Thyroid gland (tissue), 4 donors: ENCODE data around the gene DCUN1D4.

Experiments used
- CTCF ChIP-seq, 6 experiments: fragments of 200-600 bp in 3 of 6; fragments of 450-650 bp in 3 of 6; sonication (generic) in 3 of 6; IDR thresholded peaks; one replicate each; pipeline ENCODE4 v1.5.1; 2016 to 2019; ENCODE audit warnings: antibody characterized with exemption in 6 of 6, mild to moderate bottlenecking in 2 of 6, inconsistent platforms in 1 of 6, moderate library complexity in 1 of 6
- POLR2A ChIP-seq, 2 donors: fragments of 450-650 bp; IDR thresholded peaks; one replicate each; pipeline ENCODE4 v1.6.1; 2017; ENCODE audit warnings: antibody characterized with exemption in 2 of 2, mild to moderate bottlenecking in 2 of 2, moderate library complexity in 1 of 2

- no peak for TF ChIP-seq CTCF (IDR thresholded peaks at IDR 0.05)
- no peak for TF ChIP-seq POLR2A (IDR thresholded peaks at IDR 0.05)
Measured at GRCh38 chr4:51925307-51925706, 82.4 kb downstream of the DCUN1D4 start.
